Natural killer cell (primary cell): ENCODE measurements around the gene ATP11A. TPM values are rescaled to one million over a fixed set of nuclear protein-coding genes. Genes with fewer than 3 reads are reported as not detected.

Source experiments
- ATAC-seq, 3 donors: fragments of 150-1000 bp in 2 of 3; fragments of 200-7000 bp in 1 of 3; cut with Tn5 transposase; 1 replicate in 1 of 3; 2 replicates in 2 of 3; pipeline ENCODE4 v1.10.0; 2021; ENCODE audit warnings: mild to moderate bottlenecking in 2 of 3, moderate library complexity in 2 of 3
- DNase-seq, 2 donors: peaks; one replicate each; pipeline versions ENCODE4 v3.0.0 to v3.0.0-alpha.2; 2013 to 2021; ENCODE audit warnings: mixed read lengths in 1 of 2
- H3K27ac ChIP-seq: one replicate; pipeline ENCODE4 v1.5.1; 2013; ENCODE audit warnings: mild to moderate bottlenecking, low read length
- H3K27me3 ChIP-seq: one replicate; pipeline ENCODE4 v1.6.1; 2013; ENCODE audit warnings: low read length; ENCODE audit not compliant: control insufficient read depth, insufficient read depth
- H3K36me3 ChIP-seq: one replicate; pipeline ENCODE4 v1.6.1; 2013; ENCODE audit warnings: low read length; ENCODE audit not compliant: control insufficient read depth, insufficient read depth
- H3K4me1 ChIP-seq: one replicate; pipeline ENCODE4 v1.6.1; 2013; ENCODE audit warnings: low read length; ENCODE audit not compliant: control insufficient read depth, insufficient read depth
- H3K4me3 ChIP-seq: one replicate; pipeline ENCODE4 v1.5.1; 2013; ENCODE audit warnings: low read length
- H3K9me3 ChIP-seq: one replicate; pipeline ENCODE4 v1.6.1; 2013; ENCODE audit warnings: low read length; ENCODE audit not compliant: control insufficient read depth, insufficient read depth
- H3K27ac Mint-ChIP-seq, 2 donors: one replicate each; pipeline ENCODE4 v1.8.0; 2022; ENCODE audit warnings: mild to moderate bottlenecking in 2 of 2, mixed read lengths in 2 of 2, moderate library complexity in 1 of 2
- H3K27me3 Mint-ChIP-seq, 2 donors: one replicate each; pipeline ENCODE4 v1.8.0; 2022; ENCODE audit warnings: low read depth in 2 of 2, mixed read lengths in 2 of 2
- H3K36me3 Mint-ChIP-seq: one replicate; pipeline ENCODE4 v1.8.0; 2022; ENCODE audit warnings: mixed read lengths
- H3K4me1 Mint-ChIP-seq, 2 donors: one replicate each; pipeline ENCODE4 v1.8.0; 2022; ENCODE audit warnings: mixed read lengths in 2 of 2
- H3K4me3 Mint-ChIP-seq: one replicate; pipeline ENCODE4 v1.8.0; 2022; ENCODE audit warnings: mild to moderate bottlenecking, moderate library complexity, mixed read lengths
- H3K9me3 Mint-ChIP-seq, 2 donors: one replicate each; pipeline ENCODE4 v1.8.0; 2022; ENCODE audit warnings: mixed read lengths in 2 of 2
- WGBS: methylation state at CpG from one replicate; pipeline ENCODE4 v1.1.7; 2013; ENCODE audit warnings: missing lambda C conversion rate; ENCODE audit not compliant: insufficient coverage; 5-methylcytosine and 5-hydroxymethylcytosine counted together
- intact Hi-C: fragments of 100-400 bp; cut with micrococcal nuclease; formaldehyde crosslinking; loops from one replicate; pipeline ENCODE4 v1.14.2; 2022
- total RNA-seq, 4 donors: library from RNA; stranded (reverse); fragments of 120-200 nt in 1 of 4; gene quantifications; one replicate each; pipeline versions ENCODE4 v1.2.3 to v1.2.4, GENCODE V29; 2013 to 2022
- TF ChIP-seq, protein P1 (sequence below): fragments of 200-600 bp; IDR thresholded peaks from one replicate; pipeline ENCODE4 v1.8.0; 2022; ENCODE audit warnings: antibody characterized with exemption

The ATP11A gene
- total RNA-seq, 3 donors from 2014 or later (not counting 1 experiment from before 2014, with no cell fraction given) = 47.1 to 68.6 (median 50.7) TPM

DNA sequence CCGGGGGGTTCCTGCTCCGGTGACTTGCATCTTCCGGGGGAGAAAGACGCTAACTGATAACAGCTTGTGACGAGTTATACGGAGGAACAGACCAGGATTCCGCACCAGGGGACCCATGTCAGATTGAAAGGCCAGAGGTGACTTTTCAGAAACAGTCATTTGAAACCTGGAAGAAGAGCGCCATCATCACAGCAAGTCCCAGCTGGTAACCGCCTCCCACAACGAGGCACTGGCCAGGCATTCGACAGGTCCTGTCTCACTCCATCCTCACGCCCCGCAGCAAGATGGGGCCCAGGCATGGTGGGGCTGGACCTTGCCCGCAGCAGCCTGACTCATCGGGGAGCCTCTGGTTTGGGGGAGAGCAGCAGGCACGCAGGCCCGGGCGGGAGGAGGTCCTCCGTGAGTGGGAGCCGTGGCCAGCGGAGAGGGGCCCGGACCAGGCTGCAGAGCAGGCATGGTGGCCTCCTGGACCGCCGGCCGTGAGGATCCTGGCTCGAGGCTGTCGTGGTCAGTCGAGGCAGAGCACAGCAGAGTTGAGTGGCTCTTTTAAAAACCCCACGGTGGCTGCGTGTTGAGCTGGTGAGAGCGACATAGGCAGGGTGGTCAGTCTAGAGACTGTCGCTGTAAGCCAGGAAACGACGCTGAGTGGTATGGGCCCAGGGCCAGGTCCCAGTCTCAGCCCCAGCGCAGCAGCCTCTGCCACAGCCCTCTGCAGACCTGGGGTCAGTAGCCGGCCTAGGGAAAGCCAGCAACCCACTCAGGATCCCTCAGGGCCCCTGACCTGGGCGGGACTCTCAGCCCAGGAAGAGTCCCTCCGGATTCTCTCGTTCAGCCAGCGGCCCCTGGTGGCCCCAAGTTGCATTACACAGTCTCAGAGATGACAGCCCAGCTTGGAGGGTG, 184.3 kb downstream of the ATP11A start:
- Mint-ChIP-seq H3K4me1 (peaks cover 26% of the 10 kb centered on the region in 2 donors), H3K27me3 (no peaks in the 10 kb centered on the region), H3K4me3 (peak overlapping the region; percentile 88), H3K9me3 (peaks cover 8 to 10% of the 10 kb centered on the region in 2 donors), H3K27ac (peak overlapping the region; percentile 82 to 93), H3K36me3 (peaks cover 7% of the 10 kb centered on the region)
- Histone ChIP-seq H3K36me3 (peaks cover 7% of the 10 kb centered on the region), H3K27me3 (no peaks in the 10 kb centered on the region), H3K9me3 (peaks cover 17% of the 10 kb centered on the region), H3K4me3 (peak overlapping the region; percentile 15), H3K27ac (peak overlapping the region; percentile 64), H3K4me1 (peaks cover 32% of the 10 kb centered on the region)
- intact Hi-C loops = no loop called here
- peak; percentile 82 to 87 (median 85) for ATAC-seq
- TF ChIP-seq, protein P1, sequence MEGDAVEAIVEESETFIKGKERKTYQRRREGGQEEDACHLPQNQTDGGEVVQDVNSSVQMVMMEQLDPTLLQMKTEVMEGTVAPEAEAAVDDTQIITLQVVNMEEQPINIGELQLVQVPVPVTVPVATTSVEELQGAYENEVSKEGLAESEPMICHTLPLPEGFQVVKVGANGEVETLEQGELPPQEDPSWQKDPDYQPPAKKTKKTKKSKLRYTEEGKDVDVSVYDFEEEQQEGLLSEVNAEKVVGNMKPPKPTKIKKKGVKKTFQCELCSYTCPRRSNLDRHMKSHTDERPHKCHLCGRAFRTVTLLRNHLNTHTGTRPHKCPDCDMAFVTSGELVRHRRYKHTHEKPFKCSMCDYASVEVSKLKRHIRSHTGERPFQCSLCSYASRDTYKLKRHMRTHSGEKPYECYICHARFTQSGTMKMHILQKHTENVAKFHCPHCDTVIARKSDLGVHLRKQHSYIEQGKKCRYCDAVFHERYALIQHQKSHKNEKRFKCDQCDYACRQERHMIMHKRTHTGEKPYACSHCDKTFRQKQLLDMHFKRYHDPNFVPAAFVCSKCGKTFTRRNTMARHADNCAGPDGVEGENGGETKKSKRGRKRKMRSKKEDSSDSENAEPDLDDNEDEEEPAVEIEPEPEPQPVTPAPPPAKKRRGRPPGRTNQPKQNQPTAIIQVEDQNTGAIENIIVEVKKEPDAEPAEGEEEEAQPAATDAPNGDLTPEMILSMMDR = peak; percentile 68
- 20% methylated on average over 40 of the region's 40 CpGs for WGBS
- peak; percentile 54 to 65 for DNase-seq

DNA sequence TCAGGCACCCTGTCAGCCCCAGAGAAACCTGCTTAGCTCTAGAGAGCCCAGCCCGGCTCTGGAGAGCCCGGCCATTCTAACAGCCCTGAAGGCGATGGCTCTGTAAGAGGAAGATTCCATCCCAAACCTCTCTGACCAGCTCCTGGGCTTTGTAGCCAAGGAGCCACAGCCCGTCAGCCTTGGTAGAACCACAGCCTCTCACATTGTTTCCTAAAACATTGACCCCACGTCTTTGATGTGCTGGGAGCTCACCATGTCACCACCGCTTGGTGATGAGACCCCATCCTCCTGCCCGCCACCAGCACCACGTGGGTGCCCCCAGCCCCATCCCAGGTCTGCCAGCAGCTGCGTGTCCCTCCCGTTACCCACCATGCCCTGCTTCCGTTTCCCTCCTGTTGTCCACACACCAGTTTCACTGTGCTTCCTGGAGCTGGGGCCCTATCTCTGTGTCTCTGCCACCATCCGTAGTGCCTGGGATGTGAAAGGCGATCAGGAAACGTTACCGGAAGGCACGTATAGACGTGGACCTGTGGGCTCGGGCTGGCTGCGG, 185.0 kb downstream of the ATP11A start:
- H3K27me3 ChIP-seq = no peaks in the 10 kb centered on the region
- intact Hi-C loops = no loop called here
- H3K9me3 ChIP-seq = peaks cover 17% of the 10 kb centered on the region
- peaks cover 7% of the 10 kb centered on the region for H3K36me3 ChIP-seq
- H3K4me3 ChIP-seq = no peak overlapping the region
- Mint-ChIP-seq H3K9me3 (peaks cover 8 to 10% of the 10 kb centered on the region in 2 donors), H3K27ac (peak overlapping the region in 1 of 2 donors; percentile 93), H3K27me3 (no peaks in the 10 kb centered on the region), H3K36me3 (peaks cover 7% of the 10 kb centered on the region), H3K4me1 (peaks cover 26% of the 10 kb centered on the region in 2 donors), H3K4me3 (peak overlapping the region; percentile 72)
- TF ChIP-seq, protein P1 = peak; percentile 5
- 81% methylated on average over 19 of the region's 19 CpGs for WGBS
- ATAC-seq = no peak
- H3K27ac ChIP-seq = no peak overlapping the region
- no peak for DNase-seq
- peaks cover 32% of the 10 kb centered on the region for H3K4me1 ChIP-seq

DNA sequence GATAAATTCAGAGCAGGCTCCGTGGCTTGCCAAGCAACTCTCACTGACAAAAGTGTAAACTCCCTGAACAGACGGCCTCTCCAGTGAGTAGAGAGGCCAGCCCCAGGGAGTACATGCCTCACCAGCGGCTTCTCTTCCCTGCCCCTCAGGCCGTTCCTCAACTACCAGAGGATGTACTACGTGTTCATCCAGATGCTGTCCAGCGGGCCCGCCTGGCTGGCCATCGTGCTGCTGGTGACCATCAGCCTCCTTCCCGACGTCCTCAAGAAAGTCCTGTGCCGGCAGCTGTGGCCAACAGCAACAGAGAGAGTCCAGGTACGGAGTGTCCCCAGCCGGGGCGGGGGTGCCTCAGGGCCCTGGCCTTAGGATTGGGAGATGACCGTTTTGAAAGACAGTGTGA, 185.8 kb downstream of the ATP11A start:
- no peak overlapping the region for H3K4me3 ChIP-seq
- peak overlapping the region in 1 of 2 donors; percentile 29 for H3K27ac Mint-ChIP-seq
- H3K36me3 ChIP-seq = peaks cover 8% of the 10 kb centered on the region
- H3K4me1 Mint-ChIP-seq = peaks cover 26% of the 10 kb centered on the region in 2 donors
- H3K27me3 Mint-ChIP-seq = no peaks in the 10 kb centered on the region
- TF ChIP-seq, protein P1 = no peak
- no peaks in the 10 kb centered on the region for H3K27me3 ChIP-seq
- no peak overlapping the region for H3K27ac ChIP-seq
- intact Hi-C loops = no loop called here
- peak overlapping the region; percentile 72 for H3K4me3 Mint-ChIP-seq
- DNase-seq (no peak), ATAC-seq (no peak)
- H3K4me1 ChIP-seq = peaks cover 32% of the 10 kb centered on the region
- peaks cover 8 to 10% of the 10 kb centered on the region in 2 donors for H3K9me3 Mint-ChIP-seq
- WGBS = 94% methylated on average over 15 of the region's 15 CpGs
- peaks cover 7% of the 10 kb centered on the region for H3K36me3 Mint-ChIP-seq
- H3K9me3 ChIP-seq = peaks cover 17% of the 10 kb centered on the region
